ENCODE results near the gene TRIM52. TPM values are rescaled to one million over a fixed set of nuclear protein-coding genes. Genes with fewer than 3 reads are reported as not detected.
A peak's percentile ranks its signal among the peaks of the same experiment; 100 is the strongest.

Gene TRIM52
- total and polyA plus RNA-seq, 2 of the 13 experiments (the other 11 are each of a cell fraction or from before 2014, with no cell fraction given): 7.2 to 11.6 TPM

GRCh38 chr5:181223058-181223728 lies 37.8 kb downstream of the TRIM52 start, which contains the start of gene TRIM41 (continued):
- TF ChIP-seq, protein P1, sequence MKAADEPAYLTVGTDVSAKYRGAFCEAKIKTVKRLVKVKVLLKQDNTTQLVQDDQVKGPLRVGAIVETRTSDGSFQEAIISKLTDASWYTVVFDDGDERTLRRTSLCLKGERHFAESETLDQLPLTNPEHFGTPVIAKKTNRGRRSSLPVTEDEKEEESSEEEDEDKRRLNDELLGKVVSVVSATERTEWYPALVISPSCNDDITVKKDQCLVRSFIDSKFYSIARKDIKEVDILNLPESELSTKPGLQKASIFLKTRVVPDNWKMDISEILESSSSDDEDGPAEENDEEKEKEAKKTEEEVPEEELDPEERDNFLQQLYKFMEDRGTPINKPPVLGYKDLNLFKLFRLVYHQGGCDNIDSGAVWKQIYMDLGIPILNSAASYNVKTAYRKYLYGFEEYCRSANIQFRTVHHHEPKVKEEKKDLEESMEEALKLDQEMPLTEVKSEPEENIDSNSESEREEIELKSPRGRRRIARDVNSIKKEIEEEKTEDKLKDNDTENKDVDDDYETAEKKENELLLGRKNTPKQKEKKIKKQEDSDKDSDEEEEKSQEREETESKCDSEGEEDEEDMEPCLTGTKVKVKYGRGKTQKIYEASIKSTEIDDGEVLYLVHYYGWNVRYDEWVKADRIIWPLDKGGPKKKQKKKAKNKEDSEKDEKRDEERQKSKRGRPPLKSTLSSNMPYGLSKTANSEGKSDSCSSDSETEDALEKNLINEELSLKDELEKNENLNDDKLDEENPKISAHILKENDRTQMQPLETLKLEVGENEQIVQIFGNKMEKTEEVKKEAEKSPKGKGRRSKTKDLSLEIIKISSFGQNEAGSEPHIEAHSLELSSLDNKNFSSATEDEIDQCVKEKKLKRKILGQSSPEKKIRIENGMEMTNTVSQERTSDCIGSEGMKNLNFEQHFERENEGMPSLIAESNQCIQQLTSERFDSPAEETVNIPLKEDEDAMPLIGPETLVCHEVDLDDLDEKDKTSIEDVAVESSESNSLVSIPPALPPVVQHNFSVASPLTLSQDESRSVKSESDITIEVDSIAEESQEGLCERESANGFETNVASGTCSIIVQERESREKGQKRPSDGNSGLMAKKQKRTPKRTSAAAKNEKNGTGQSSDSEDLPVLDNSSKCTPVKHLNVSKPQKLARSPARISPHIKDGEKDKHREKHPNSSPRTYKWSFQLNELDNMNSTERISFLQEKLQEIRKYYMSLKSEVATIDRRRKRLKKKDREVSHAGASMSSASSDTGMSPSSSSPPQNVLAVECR (CRISPR knock-in tag; IDR thresholded peaks at IDR 0.05; ENCODE audit: borderline replicate concordance): peak; percentile 90
- TF ChIP-seq NKX3-1 (CRISPR knock-in tag; IDR thresholded peaks at IDR 0.05) (peak; percentile 85), SYNCRIP (IDR thresholded peaks at IDR 0.05; ENCODE audit: insufficient read depth, low read depth, low read length) (no peak), ATRX (CRISPR knock-in tag; IDR thresholded peaks at IDR 0.05; ENCODE audit: borderline replicate concordance) (no peak), PAXIP1 (CRISPR knock-in tag; conservative IDR thresholded peaks at IDR 0.05) (peak; percentile 79), ZBTB20 (CRISPR knock-in tag; IDR thresholded peaks at IDR 0.05; ENCODE audit: borderline replicate concordance, low read depth) (peak; percentile 81; the same call in 1 of the 2 replicates), NFKB2 (CRISPR knock-in tag; IDR thresholded peaks at IDR 0.05; ENCODE audit: borderline replicate concordance) (peak; percentile 56; the same call in 1 of the 2 replicates), ZNF703 (CRISPR knock-in tag; IDR thresholded peaks at IDR 0.05; ENCODE audit: borderline replicate concordance) (no peak; the same call in 1 of the 2 replicates), ZNF772 (CRISPR knock-in tag; IDR thresholded peaks at IDR 0.05) (peak; percentile 83), EP300 (IDR thresholded peaks at IDR 0.05; ENCODE audit: low read depth in 2 of 2, low read length in 2 of 2) (no peak), EP300 (CRISPR knock-in tag; IDR thresholded peaks at IDR 0.05; ENCODE audit: borderline replicate concordance) (no peak), ZNF230 (CRISPR knock-in tag; IDR thresholded peaks at IDR 0.05) (peak; percentile 63; the same call in 1 of the 2 replicates), ZNF501 (CRISPR knock-in tag; IDR thresholded peaks at IDR 0.05) (peak; percentile 95), ZNF607 (CRISPR knock-in tag; IDR thresholded peaks at IDR 0.05; ENCODE audit: borderline replicate concordance) (no peak; the same call in 1 of the 2 replicates), GTF3A (CRISPR knock-in tag; conservative IDR thresholded peaks at IDR 0.05) (0 out of 2 replicates have a peak, but pooled peaks have one; percentile 56)
- TF ChIP-seq, protein P2, sequence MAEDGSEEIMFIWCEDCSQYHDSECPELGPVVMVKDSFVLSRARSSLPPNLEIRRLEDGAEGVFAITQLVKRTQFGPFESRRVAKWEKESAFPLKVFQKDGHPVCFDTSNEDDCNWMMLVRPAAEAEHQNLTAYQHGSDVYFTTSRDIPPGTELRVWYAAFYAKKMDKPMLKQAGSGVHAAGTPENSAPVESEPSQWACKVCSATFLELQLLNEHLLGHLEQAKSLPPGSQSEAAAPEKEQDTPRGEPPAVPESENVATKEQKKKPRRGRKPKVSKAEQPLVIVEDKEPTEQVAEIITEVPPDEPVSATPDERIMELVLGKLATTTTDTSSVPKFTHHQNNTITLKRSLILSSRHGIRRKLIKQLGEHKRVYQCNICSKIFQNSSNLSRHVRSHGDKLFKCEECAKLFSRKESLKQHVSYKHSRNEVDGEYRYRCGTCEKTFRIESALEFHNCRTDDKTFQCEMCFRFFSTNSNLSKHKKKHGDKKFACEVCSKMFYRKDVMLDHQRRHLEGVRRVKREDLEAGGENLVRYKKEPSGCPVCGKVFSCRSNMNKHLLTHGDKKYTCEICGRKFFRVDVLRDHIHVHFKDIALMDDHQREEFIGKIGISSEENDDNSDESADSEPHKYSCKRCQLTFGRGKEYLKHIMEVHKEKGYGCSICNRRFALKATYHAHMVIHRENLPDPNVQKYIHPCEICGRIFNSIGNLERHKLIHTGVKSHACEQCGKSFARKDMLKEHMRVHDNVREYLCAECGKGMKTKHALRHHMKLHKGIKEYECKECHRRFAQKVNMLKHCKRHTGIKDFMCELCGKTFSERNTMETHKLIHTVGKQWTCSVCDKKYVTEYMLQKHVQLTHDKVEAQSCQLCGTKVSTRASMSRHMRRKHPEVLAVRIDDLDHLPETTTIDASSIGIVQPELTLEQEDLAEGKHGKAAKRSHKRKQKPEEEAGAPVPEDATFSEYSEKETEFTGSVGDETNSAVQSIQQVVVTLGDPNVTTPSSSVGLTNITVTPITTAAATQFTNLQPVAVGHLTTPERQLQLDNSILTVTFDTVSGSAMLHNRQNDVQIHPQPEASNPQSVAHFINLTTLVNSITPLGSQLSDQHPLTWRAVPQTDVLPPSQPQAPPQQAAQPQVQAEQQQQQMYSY (CRISPR knock-in tag; IDR thresholded peaks at IDR 0.05): no peak; the same call in 1 of the 2 replicates

Data from HepG2 (cell line).